Right ventricle myocardium superior (tissue), 1 donor: ENCODE measurements around the gene IL34. TPM values are rescaled to one million over a fixed set of nuclear protein-coding genes. Genes with fewer than 3 reads are reported as not detected.

Experiments
- ATAC-seq: fragments of 200-7000 bp; cut with Tn5 transposase; one replicate; pipeline ENCODE4 v1.9.1; 2020; ENCODE audit warnings: mild to moderate bottlenecking; ENCODE audit not compliant: poor library complexity
- DNase-seq: peaks from one replicate; pipeline ENCODE4 v3.0.0-alpha.2; 2020
- intact Hi-C: fragments of 100-400 bp; cut with DNase I; formaldehyde crosslinking; loops from one replicate; pipeline ENCODE4 v1.11.2; 2022
- long read RNA-seq: library from polyadenylated mRNA; unstranded; transcript quantifications from one replicate; pipeline ENCODE4 v2.0.0, GENCODE V29; 2021
- total RNA-seq: library from RNA; stranded (reverse); fragmentation: NEBNext Ultra II Directional; extraction: Animal tissue kit (Norgen Biotek cat#: 25700); gene quantifications from one replicate; pipeline ENCODE4 v1.2.1, GENCODE V29; 2021
- donor health status: DM: no; HTN: yes; CAD: no; lungs with severe emphysema.

Gene IL34
- 1.6 TPM for total RNA-seq
- long read RNA-seq, partial matches to known transcripts, result 0 of 3 reads
- long read RNA-seq, other reads (novel, unspliced or antisense), result 2 of 3 reads

- DNase-seq (no peak), ATAC-seq (peak; percentile 80)
- intact Hi-C loops, result no loop called here
Observed at GRCh38 chr16:70646260-70647241, at the start of gene IL34. Gene IL34 (plus strand): TSS chr16:70646559. CDS start chr16:70646948, 389 bp downstream.

- intact Hi-C loops, result no loop called here
- DNase-seq (no peak), ATAC-seq (no peak)
Observed at GRCh38 chr16:70597135-70597835, 49.1 kb upstream of the IL34 start.

- ATAC-seq (no peak), DNase-seq (no peak)
- intact Hi-C loops, result no loop called here
Observed at GRCh38 chr16:70598937-70599503, 47.3 kb upstream of the IL34 start.

GRCh38 chr16:70600730-70601129, 45.6 kb upstream of the IL34 start:
- intact Hi-C loops, result no loop called here
- no peak for DNase-seq
- no peak for ATAC-seq

- DNase-seq (no peak), ATAC-seq (no peak)
- intact Hi-C loops, result no loop called here
Observed at GRCh38 chr16:70601576-70602575, 44.5 kb upstream of the IL34 start.

GRCh38 chr16:70602831-70603230, 43.5 kb upstream of the IL34 start:
- intact Hi-C loops, result no loop called here
- no peak for DNase-seq
- ATAC-seq, result no peak

- intact Hi-C loops, result no loop called here
- no peak for ATAC-seq
- DNase-seq, result no peak
Observed at GRCh38 chr16:70604407-70605282, 41.7 kb upstream of the IL34 start.

GRCh38 chr16:70605283-70605657, 41.1 kb upstream of the IL34 start:
- no peak for ATAC-seq
- no peak for DNase-seq
- intact Hi-C loops, result no loop called here

GRCh38 chr16:70608521-70608920, 37.8 kb upstream of the IL34 start:
- ATAC-seq, result no peak
- intact Hi-C loops, result no loop called here

GRCh38 chr16:70610273-70611223, 35.8 kb upstream of the IL34 start:
- no peak for DNase-seq
- intact Hi-C loops, result no loop called here

More at GRCh38 chr16:70608521-70608920, 37.8 kb upstream of the IL34 start:
- DNase-seq, result no peak

GRCh38 chr16:70611224-70611598, 35.1 kb upstream of the IL34 start:
- intact Hi-C loops, result no loop called here
- no peak for ATAC-seq

More at GRCh38 chr16:70610273-70611223, 35.8 kb upstream of the IL34 start:
- peak; percentile 79 for ATAC-seq

GRCh38 chr16:70611785-70612303, 34.5 kb upstream of the IL34 start:
- DNase-seq, result no peak
- no peak for ATAC-seq
- intact Hi-C loops, result no loop called here

More at GRCh38 chr16:70611224-70611598, 35.1 kb upstream of the IL34 start:
- no peak for DNase-seq

GRCh38 chr16:70612931-70613330, 33.4 kb upstream of the IL34 start:
- no peak for ATAC-seq
- DNase-seq, result no peak
- intact Hi-C loops, result no loop called here

GRCh38 chr16:70614208-70614951, 32.0 kb upstream of the IL34 start:
- intact Hi-C loops, result no loop called here
- DNase-seq, result no peak
- ATAC-seq, result no peak

- DNase-seq, result no peak
- intact Hi-C loops, result no loop called here
- no peak for ATAC-seq
Observed at GRCh38 chr16:70615945-70616344, 30.4 kb upstream of the IL34 start.
